Effector memory CD4-positive, alpha-beta T cell (primary cell): ENCODE measurements around the gene COL12A1.

Source experiments
- DNase-seq, 3 donors: peaks; one replicate each; pipeline ENCODE4 v3.0.0-alpha.2; 2020
- H3K27ac ChIP-seq: 2 replicates; pipeline ENCODE4 v1.7.0; 2013; ENCODE audit warnings: mild to moderate bottlenecking, low read length, moderate library complexity; ENCODE audit not compliant: insufficient read depth, poor library complexity, severe bottlenecking
- H3K27me3 ChIP-seq: replicated peaks from 2 replicates; pipeline ENCODE4 v1.7.0; 2013; ENCODE audit warnings: mild to moderate bottlenecking, low read length; ENCODE audit not compliant: insufficient read depth, control insufficient read depth, poor library complexity, severe bottlenecking
- H3K36me3 ChIP-seq: 2 replicates; pipeline ENCODE4 v1.7.0; 2013; ENCODE audit warnings: mild to moderate bottlenecking, low read length, moderate library complexity; ENCODE audit not compliant: control insufficient read depth, insufficient read depth
- H3K4me1 ChIP-seq: 2 replicates; pipeline ENCODE4 v1.7.0; 2013; ENCODE audit warnings: low read length, mild to moderate bottlenecking; ENCODE audit not compliant: control insufficient read depth, insufficient read depth, poor library complexity, severe bottlenecking
- H3K4me3 ChIP-seq: 2 replicates; pipeline ENCODE4 v1.7.0; 2013; ENCODE audit warnings: low read length, low read depth, mild to moderate bottlenecking; ENCODE audit not compliant: insufficient read depth, poor library complexity, severe bottlenecking
- H3K9me3 ChIP-seq: 2 replicates; pipeline ENCODE4 v1.7.0; 2013; ENCODE audit warnings: mild to moderate bottlenecking, low read length, moderate library complexity; ENCODE audit not compliant: control insufficient read depth

COL12A1 gene

GRCh38 chr6:75091467-75092190 is 114.2 kb downstream of the COL12A1 start:
- no peak overlapping the region for H3K4me3 ChIP-seq
- no peaks in the 10 kb centered on the region for H3K9me3 ChIP-seq
- no peak for DNase-seq
- peaks cover 3% of the 10 kb centered on the region for H3K27me3 ChIP-seq
- no peaks in the 10 kb centered on the region for H3K4me1 ChIP-seq
- H3K27ac ChIP-seq = no peak overlapping the region
- H3K36me3 ChIP-seq = no peaks in the 10 kb centered on the region

DNA sequence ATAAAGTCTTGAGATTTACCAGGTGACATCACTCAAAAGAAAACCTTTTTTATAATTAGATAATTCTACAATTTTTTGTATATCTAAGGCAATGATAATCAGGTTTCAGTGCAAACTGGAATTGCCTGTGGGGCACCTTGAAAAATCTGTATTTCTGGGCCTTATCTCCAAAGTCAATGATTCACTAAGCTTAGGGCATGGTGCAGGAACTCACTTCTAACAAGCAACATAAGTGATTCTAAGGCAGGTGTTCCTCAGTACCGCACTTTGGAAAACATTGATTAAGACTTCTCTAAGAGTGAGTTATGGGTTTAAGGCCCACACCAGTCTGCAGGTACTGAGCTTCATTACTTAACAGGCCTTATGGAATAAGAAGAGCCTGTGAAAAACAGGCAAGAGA is 115.3 kb downstream of the COL12A1 start:
- no peak for DNase-seq
- Histone ChIP-seq H3K4me1 (no peaks in the 10 kb centered on the region), H3K27me3 (peaks cover 3% of the 10 kb centered on the region), H3K9me3 (no peaks in the 10 kb centered on the region), H3K4me3 (no peak overlapping the region), H3K36me3 (no peaks in the 10 kb centered on the region), H3K27ac (no peak overlapping the region)

DNA sequence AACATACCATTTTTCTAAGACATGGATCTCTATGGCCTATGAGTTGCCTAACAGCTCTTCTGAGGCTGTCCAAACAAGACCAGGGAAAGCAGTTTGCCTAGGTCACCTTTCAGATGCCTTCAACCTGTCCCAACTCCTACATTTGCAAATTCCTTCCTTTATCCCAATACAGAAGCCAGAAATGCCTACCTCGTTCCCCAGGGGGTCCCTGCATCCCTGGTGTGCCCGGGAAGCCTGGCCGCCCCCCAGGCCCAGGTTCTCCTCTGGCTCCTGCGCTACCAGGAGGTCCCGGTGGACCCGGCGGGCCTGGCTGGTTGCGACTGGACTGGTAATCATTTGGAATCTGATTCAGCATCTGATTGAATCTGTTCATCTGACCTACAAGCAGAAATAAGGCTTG is 115.9 kb downstream of the COL12A1 start:
- Histone ChIP-seq H3K4me1 (no peaks in the 10 kb centered on the region), H3K27me3 (peaks cover 3% of the 10 kb centered on the region), H3K4me3 (no peak overlapping the region), H3K36me3 (no peaks in the 10 kb centered on the region), H3K9me3 (no peaks in the 10 kb centered on the region), H3K27ac (no peak overlapping the region)
- DNase-seq = no peak

- Histone ChIP-seq H3K4me1 (no peaks in the 10 kb centered on the region), H3K27ac (no peak overlapping the region), H3K27me3 (peaks cover 3% of the 10 kb centered on the region), H3K36me3 (no peaks in the 10 kb centered on the region), H3K9me3 (no peaks in the 10 kb centered on the region), H3K4me3 (no peak overlapping the region)
- no peak for DNase-seq
Observed at GRCh38 chr6:75089151-75089897, 116.5 kb downstream of the COL12A1 start.

DNA sequence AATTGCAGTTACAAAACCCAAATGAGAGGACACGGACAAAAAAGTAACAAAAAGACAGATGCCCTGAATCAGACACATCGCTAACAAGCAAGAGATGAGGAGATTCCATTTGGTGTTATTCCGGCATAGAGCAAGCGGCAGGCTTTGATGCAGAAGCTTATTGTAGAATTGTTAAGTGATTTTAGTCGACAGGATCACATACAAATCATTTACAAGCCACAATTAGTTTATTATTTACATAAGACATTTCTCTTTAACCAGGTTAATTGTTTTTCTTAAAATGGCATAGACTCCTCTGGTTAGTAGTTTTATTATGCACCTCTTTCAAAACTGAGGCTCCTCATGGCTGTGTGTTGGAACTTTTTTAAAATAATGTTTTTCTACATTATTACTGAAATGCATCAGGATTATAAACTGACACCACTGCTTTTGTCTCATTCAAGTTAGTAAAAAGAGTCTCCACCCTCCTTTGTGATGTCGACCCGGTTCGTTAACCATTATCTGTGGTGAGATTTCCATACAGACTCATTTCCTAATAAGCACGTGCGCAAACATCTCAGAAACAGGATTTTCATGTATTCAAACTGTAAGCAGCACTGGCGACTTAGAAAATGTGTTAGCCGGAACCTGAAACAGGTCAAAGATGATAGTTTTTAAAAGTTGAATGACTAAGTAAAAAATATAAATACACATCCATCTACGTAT is 119.8 kb downstream of the COL12A1 start:
- Histone ChIP-seq H3K36me3 (no peaks in the 10 kb centered on the region), H3K27ac (no peak overlapping the region), H3K4me3 (no peak overlapping the region), H3K4me1 (no peaks in the 10 kb centered on the region), H3K9me3 (no peaks in the 10 kb centered on the region), H3K27me3 (peaks cover 5% of the 10 kb centered on the region)
- DNase-seq = no peak

- Histone ChIP-seq H3K27me3 (peaks cover 5% of the 10 kb centered on the region), H3K4me1 (no peaks in the 10 kb centered on the region), H3K4me3 (no peak overlapping the region), H3K27ac (no peak overlapping the region), H3K9me3 (no peaks in the 10 kb centered on the region), H3K36me3 (no peaks in the 10 kb centered on the region)
- no peak for DNase-seq
Observed at GRCh38 chr6:75084872-75085381, 120.9 kb downstream of the COL12A1 start.

- peaks cover 5% of the 10 kb centered on the region for H3K27me3 ChIP-seq
- DNase-seq = no peak
- H3K4me3 ChIP-seq = no peak overlapping the region
- H3K9me3 ChIP-seq = no peaks in the 10 kb centered on the region
- H3K4me1 ChIP-seq = no peaks in the 10 kb centered on the region
- no peaks in the 10 kb centered on the region for H3K36me3 ChIP-seq
- no peak overlapping the region for H3K27ac ChIP-seq
Observed at GRCh38 chr6:75084018-75084417, 121.8 kb downstream of the COL12A1 start.

DNA sequence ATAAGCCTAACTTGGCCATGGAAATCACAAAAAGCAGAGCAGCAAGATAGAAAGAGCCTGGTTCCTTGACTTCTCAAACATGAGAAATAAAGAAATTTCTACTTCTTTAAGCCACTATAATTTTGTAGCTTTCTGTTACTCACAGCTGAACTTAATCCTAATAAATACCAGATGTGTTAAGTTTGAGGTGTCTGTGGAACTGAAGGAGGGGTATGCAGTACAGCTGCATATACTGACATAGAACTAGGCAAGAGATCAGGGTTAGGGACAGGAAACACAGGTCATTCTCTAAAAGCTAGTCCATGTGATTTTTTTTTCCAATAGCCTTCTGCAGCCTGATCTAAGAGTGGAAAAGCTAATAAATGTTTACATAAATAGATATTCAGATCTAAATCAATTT is 123.9 kb downstream of the COL12A1 start:
- H3K27ac ChIP-seq = no peak overlapping the region
- no peak for DNase-seq

GRCh38 chr6:75081047-75081446 is 124.8 kb downstream of the COL12A1 start:
- no peak overlapping the region for H3K4me3 ChIP-seq
- no peak for DNase-seq
- H3K27ac ChIP-seq = no peak overlapping the region
- no peaks in the 10 kb centered on the region for H3K4me1 ChIP-seq
- H3K9me3 ChIP-seq = no peaks in the 10 kb centered on the region
- H3K36me3 ChIP-seq = no peaks in the 10 kb centered on the region
- peaks cover 3% of the 10 kb centered on the region for H3K27me3 ChIP-seq

More for the DNA sequence above, 123.9 kb downstream of the COL12A1 start:
- Histone ChIP-seq H3K4me1 (no peaks in the 10 kb centered on the region), H3K27me3 (peaks cover 3% of the 10 kb centered on the region), H3K4me3 (no peak overlapping the region), H3K9me3 (no peaks in the 10 kb centered on the region), H3K36me3 (no peaks in the 10 kb centered on the region)

GRCh38 chr6:75079589-75079988 is 126.3 kb downstream of the COL12A1 start:
- no peaks in the 10 kb centered on the region for H3K36me3 ChIP-seq
- H3K27ac ChIP-seq = no peak overlapping the region
- DNase-seq = no peak
- no peaks in the 10 kb centered on the region for H3K9me3 ChIP-seq
- H3K4me3 ChIP-seq = no peak overlapping the region
- peaks cover 3% of the 10 kb centered on the region for H3K27me3 ChIP-seq
- no peaks in the 10 kb centered on the region for H3K4me1 ChIP-seq
